RWPE2 (cell line): ENCODE data around the gene ANK2.

Experiments
- ATAC-seq: fragments of 200-7000 bp; cut with Tn5 transposase; 3 replicates; pipeline ENCODE4 v1.9.1; 2021; ENCODE audit warnings: low read depth
- DNase-seq: peaks from one replicate; pipeline ENCODE4 v3.0.0-alpha.2; 2020; ENCODE audit warnings: low spot score
- H3K27ac ChIP-seq: fragments of 450-650 bp; 2 replicates; pipeline ENCODE4 v1.5.1; 2017; ENCODE audit warnings: mild to moderate bottlenecking; ENCODE audit not compliant: poor library complexity, severe bottlenecking
- H3K27me3 ChIP-seq: fragments of 250-450 bp; sonication (Bioruptor Pico); 2 replicates; pipeline ENCODE4 v1.5.1; 2021; ENCODE audit warnings: mild to moderate bottlenecking, moderate library complexity; ENCODE audit not compliant: insufficient read depth, poor library complexity, severe bottlenecking
- H3K36me3 ChIP-seq: fragments of 250-450 bp; sonication (Bioruptor Pico); 2 replicates; pipeline ENCODE4 v1.5.1; 2020; ENCODE audit warnings: low read depth, mild to moderate bottlenecking, moderate library complexity
- H3K4me1 ChIP-seq: fragments of 250-450 bp; sonication (Bioruptor Pico); 2 replicates; pipeline ENCODE4 v1.5.1; 2021; ENCODE audit warnings: mild to moderate bottlenecking, moderate library complexity; ENCODE audit not compliant: insufficient read depth, poor library complexity, severe bottlenecking
- H3K4me3 ChIP-seq: fragments of 250-450 bp; sonication (Bioruptor Pico); 2 replicates; pipeline ENCODE4 v1.5.1; 2021; ENCODE audit warnings: mild to moderate bottlenecking, moderate library complexity; ENCODE audit not compliant: severe bottlenecking
- H3K9me3 ChIP-seq: fragments of 250-450 bp; sonication (Bioruptor Pico); 2 replicates; pipeline ENCODE4 v1.5.1; 2021; ENCODE audit warnings: mild to moderate bottlenecking, moderate library complexity; ENCODE audit not compliant: severe bottlenecking
- TF ChIP-seq, protein P1 (sequence below): fragments of 450-650 bp; IDR thresholded peaks from one replicate; pipeline ENCODE4 v1.5.1; 2017; ENCODE audit warnings: mild to moderate bottlenecking, moderate library complexity; ENCODE audit not compliant: poor library complexity, severe bottlenecking

ANK2 gene

DNA sequence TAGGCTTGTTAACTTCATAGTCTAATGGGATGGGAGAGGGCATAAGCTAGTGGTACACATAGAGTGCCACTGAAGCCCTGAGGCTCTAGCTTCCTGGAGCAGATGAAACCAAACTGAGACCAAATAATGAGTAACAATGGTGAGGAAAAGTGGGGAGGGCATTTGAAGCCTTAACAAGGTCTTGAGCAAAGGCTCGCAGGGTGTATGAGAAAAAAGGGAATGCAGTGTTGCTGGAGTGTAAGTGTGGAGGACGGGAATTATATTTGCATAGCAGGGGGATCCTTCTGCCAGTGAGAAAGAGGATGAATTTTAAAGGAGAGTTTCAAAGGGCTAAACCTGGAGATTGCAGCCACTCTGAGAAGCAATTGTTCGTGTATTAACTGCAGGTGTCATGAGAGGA lies 263.1 kb downstream of the ANK2 start:
- no peaks in the 10 kb centered on the region for H3K27me3 ChIP-seq
- H3K4me3 ChIP-seq, result no peak overlapping the region
- TF ChIP-seq, protein P1, sequence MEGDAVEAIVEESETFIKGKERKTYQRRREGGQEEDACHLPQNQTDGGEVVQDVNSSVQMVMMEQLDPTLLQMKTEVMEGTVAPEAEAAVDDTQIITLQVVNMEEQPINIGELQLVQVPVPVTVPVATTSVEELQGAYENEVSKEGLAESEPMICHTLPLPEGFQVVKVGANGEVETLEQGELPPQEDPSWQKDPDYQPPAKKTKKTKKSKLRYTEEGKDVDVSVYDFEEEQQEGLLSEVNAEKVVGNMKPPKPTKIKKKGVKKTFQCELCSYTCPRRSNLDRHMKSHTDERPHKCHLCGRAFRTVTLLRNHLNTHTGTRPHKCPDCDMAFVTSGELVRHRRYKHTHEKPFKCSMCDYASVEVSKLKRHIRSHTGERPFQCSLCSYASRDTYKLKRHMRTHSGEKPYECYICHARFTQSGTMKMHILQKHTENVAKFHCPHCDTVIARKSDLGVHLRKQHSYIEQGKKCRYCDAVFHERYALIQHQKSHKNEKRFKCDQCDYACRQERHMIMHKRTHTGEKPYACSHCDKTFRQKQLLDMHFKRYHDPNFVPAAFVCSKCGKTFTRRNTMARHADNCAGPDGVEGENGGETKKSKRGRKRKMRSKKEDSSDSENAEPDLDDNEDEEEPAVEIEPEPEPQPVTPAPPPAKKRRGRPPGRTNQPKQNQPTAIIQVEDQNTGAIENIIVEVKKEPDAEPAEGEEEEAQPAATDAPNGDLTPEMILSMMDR, result no peak
- H3K27ac ChIP-seq, result no peak overlapping the region
- H3K36me3 ChIP-seq, result no peaks in the 10 kb centered on the region
- DNase-seq (no peak), ATAC-seq (no peak)
- peaks cover 4% of the 10 kb centered on the region for H3K4me1 ChIP-seq
- no peaks in the 10 kb centered on the region for H3K9me3 ChIP-seq

DNA sequence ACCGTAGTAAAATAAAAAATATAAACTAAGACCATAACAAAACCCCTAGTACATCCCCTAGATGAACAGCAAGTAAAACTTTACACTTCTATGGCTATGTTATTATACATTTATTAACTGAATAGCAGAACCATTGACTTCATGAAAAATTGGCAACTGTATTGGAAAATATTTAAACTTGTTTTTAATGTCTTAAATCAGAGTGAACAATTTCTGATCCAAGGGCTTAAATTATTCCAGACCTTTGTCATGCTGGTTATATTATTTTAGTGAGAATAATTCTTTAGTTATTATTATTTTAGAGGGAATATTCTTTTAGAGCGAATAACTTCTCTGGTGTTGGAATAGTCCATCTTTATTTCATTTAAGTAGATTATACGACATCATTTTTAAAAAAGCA lies 265.0 kb downstream of the ANK2 start:
- no peak for ATAC-seq
- TF ChIP-seq, protein P1, result no peak
- no peak for DNase-seq
- no peak overlapping the region for H3K4me3 ChIP-seq
- H3K27ac ChIP-seq, result no peak overlapping the region
- H3K9me3 ChIP-seq, result no peaks in the 10 kb centered on the region
- H3K36me3 ChIP-seq, result no peaks in the 10 kb centered on the region
- no peaks in the 10 kb centered on the region for H3K27me3 ChIP-seq
- H3K4me1 ChIP-seq, result peaks cover 4% of the 10 kb centered on the region

- no peak overlapping the region for H3K4me3 ChIP-seq
- TF ChIP-seq, protein P1, result no peak
- DNase-seq (no peak), ATAC-seq (no peak)
- H3K27ac ChIP-seq, result no peak overlapping the region
- no peaks in the 10 kb centered on the region for H3K4me1 ChIP-seq
- no peaks in the 10 kb centered on the region for H3K36me3 ChIP-seq
- H3K9me3 ChIP-seq, result no peaks in the 10 kb centered on the region
- H3K27me3 ChIP-seq, result no peaks in the 10 kb centered on the region
These were observed 267.4 kb downstream of the ANK2 start for GRCh38 chr4:113316879-113317278.

GRCh38 chr4:113317523-113317922 lies 268.1 kb downstream of the ANK2 start:
- no peaks in the 10 kb centered on the region for H3K27me3 ChIP-seq
- H3K27ac ChIP-seq, result no peak overlapping the region
- H3K4me3 ChIP-seq, result no peak overlapping the region
- TF ChIP-seq, protein P1, result no peak
- DNase-seq (no peak), ATAC-seq (no peak)
- no peaks in the 10 kb centered on the region for H3K9me3 ChIP-seq
- H3K36me3 ChIP-seq, result no peaks in the 10 kb centered on the region
- no peaks in the 10 kb centered on the region for H3K4me1 ChIP-seq

DNA sequence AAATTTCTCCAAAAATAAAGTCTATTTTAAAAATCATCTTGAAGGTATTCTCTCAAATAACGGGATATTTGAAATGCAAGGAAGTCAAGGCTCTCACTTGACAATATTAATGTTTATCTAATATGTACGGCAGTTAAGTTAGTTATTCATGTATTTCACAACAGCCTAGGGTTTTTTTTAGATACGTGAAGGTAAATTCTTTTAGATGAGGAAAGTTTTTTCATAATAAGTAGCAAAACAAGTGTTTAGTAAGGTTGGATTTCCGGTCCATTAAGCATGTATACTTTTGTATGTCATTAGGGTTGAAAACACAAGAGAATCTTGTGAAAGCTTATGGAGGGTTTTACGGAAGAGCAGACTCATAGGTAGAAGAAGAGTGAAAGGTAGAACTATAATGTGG lies 273.3 kb downstream of the ANK2 start:
- DNase-seq, result no peak
- no peaks in the 10 kb centered on the region for H3K27me3 ChIP-seq
- no peak overlapping the region for H3K4me3 ChIP-seq
- H3K27ac ChIP-seq, result no peak overlapping the region
- H3K9me3 ChIP-seq, result no peaks in the 10 kb centered on the region
- ATAC-seq, result no peak
- TF ChIP-seq, protein P1, result no peak
- H3K36me3 ChIP-seq, result no peaks in the 10 kb centered on the region
- H3K4me1 ChIP-seq, result no peaks in the 10 kb centered on the region
